Thoracic aorta (tissue), 2 donors: ENCODE data around the gene GLIPR2. TPM values are rescaled to one million over a fixed set of nuclear protein-coding genes. Genes with fewer than 3 reads are reported as not detected.

Experiments used
- ATAC-seq: fragments of 150-250 bp; one replicate; pipeline ENCODE4 v1.8.0; 2017; ENCODE audit warnings: low read depth; ENCODE audit not compliant: insufficient number of reproducible peaks, low FRiP score
- DNase-seq: peaks from one replicate; pipeline ENCODE4 v3.0.0-alpha.2; 2020; ENCODE audit warnings: low spot score
- H3K27ac ChIP-seq, 2 donors: fragments of 200-600 bp; sonication (generic); 1 replicate in 1 of 2; 2 replicates in 1 of 2; pipeline ENCODE4 v1.5.1; 2016; ENCODE audit warnings: mild to moderate bottlenecking in 2 of 2, moderate library complexity in 2 of 2
- H3K27me3 ChIP-seq: fragments of 200-600 bp; sonication (generic); replicated peaks from 2 replicates; pipeline ENCODE4 v1.6.0; 2016; ENCODE audit warnings: mild to moderate bottlenecking; ENCODE audit not compliant: insufficient read depth
- H3K36me3 ChIP-seq: fragments of 200-600 bp; sonication (generic); one replicate; pipeline ENCODE4 v1.5.1; 2016
- H3K4me1 ChIP-seq, 2 donors: fragments of 200-600 bp; sonication (generic); 1 replicate in 1 of 2; 2 replicates in 1 of 2; pipeline versions ENCODE4 v1.5.1 to v1.6.0; 2016; ENCODE audit warnings: low read depth in 2 of 2, mild to moderate bottlenecking in 1 of 2; ENCODE audit not compliant: control insufficient read depth in 1 of 2
- H3K4me3 ChIP-seq: fragments of 200-600 bp; sonication (generic); 2 replicates; pipeline ENCODE4 v1.5.1; 2016; ENCODE audit warnings: mild to moderate bottlenecking
- H3K9me3 ChIP-seq: fragments of 200-600 bp; sonication (generic); 2 replicates; pipeline ENCODE4 v1.5.1; 2016
- total RNA-seq, 2 donors: library from RNA; depleted of rRNA; stranded (reverse); fragments of >200 nt; gene quantifications; one replicate each; pipeline versions ENCODE4 v1.1.0 to v1.2.3, GENCODE V29; 2016
- TF ChIP-seq, protein P1 (sequence below): fragments of 200-600 bp; sonication (generic); IDR thresholded peaks from one replicate; pipeline ENCODE4 v1.5.1; 2019; ENCODE audit warnings: antibody characterized with exemption

GLIPR2 gene
- total RNA-seq, 2 donors from 2014 or later: 47.0 to 52.1 TPM

DNA sequence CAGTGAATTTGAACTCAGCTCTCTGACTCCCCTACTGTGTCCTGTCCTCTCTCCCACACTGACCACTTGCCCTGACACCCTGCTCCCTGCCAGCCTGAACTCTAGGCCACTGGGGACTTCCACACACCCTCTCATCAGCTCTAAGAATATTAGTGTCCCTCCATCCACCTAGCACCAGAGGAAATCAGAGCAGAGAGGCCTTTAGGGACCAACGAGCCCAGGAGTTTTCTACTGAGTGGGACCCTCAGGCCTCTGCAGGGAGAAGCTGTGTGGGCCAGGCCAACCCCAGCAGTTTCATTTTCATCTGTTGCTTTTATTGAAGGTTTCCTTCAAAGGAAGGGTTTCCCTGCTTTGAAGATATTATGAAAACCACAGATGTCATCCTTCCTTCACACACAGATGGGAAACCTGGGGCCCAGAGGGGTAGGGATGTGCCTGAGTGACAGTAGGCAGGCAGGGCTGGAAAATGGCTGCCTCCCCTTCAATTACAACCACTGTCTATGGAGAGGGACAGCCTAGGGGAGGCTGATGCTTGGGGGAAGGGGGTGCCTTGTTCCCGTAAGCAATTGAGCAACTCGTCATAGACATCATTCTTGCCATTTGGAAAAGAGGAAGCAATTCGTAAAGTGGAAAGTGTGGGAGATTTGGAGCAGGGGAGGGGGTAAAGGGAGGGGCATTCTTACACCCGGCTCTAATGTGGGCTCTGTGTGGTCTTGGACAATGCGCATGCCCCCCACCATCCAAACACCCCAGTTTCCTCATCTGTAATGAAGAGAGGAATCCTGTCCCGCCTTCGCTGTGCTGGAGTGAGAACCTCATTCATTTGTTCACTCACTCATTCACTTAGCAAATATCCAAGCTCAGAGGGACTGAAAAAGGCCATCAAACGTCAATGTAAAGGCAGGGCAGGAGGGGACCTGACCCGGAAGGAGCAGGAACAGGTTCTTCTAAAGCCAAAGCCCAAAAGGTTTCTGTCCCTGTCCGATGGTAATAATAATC, 3.9 kb downstream of the GLIPR2 start:
- H3K9me3 ChIP-seq: no peaks in the 10 kb centered on the region
- no peaks in the 10 kb centered on the region for H3K36me3 ChIP-seq
- peaks cover 28 to 75% of the 10 kb centered on the region in 2 donors for H3K4me1 ChIP-seq
- no peaks in the 10 kb centered on the region for H3K27me3 ChIP-seq
- TF ChIP-seq, protein P1, sequence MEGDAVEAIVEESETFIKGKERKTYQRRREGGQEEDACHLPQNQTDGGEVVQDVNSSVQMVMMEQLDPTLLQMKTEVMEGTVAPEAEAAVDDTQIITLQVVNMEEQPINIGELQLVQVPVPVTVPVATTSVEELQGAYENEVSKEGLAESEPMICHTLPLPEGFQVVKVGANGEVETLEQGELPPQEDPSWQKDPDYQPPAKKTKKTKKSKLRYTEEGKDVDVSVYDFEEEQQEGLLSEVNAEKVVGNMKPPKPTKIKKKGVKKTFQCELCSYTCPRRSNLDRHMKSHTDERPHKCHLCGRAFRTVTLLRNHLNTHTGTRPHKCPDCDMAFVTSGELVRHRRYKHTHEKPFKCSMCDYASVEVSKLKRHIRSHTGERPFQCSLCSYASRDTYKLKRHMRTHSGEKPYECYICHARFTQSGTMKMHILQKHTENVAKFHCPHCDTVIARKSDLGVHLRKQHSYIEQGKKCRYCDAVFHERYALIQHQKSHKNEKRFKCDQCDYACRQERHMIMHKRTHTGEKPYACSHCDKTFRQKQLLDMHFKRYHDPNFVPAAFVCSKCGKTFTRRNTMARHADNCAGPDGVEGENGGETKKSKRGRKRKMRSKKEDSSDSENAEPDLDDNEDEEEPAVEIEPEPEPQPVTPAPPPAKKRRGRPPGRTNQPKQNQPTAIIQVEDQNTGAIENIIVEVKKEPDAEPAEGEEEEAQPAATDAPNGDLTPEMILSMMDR: no peak
- ATAC-seq (no peak), DNase-seq (no peak)
- no peak overlapping the region for H3K27ac ChIP-seq
- H3K4me3 ChIP-seq: no peak overlapping the region

DNA sequence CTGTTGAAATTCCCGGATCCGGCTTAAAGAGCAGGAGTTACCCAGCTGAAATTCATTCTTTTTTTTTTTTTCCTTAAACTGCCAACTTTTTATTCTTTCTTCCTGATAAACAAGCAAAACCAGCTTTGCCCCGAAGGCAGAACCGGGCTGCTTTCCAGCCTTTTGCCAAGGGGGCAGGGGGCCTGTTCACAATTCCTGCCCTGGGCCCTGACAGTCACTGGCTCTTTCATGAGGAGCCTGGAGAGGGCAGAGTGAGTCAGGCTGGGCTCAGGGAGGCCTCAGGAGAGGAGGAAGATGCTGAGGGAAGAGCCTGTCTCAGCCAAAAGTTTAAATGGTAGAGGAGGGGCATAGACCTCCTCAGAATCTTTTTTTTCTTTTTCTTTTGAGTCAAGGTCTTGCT, 4.8 kb downstream of the GLIPR2 start:
- DNase-seq: no peak

DNA sequence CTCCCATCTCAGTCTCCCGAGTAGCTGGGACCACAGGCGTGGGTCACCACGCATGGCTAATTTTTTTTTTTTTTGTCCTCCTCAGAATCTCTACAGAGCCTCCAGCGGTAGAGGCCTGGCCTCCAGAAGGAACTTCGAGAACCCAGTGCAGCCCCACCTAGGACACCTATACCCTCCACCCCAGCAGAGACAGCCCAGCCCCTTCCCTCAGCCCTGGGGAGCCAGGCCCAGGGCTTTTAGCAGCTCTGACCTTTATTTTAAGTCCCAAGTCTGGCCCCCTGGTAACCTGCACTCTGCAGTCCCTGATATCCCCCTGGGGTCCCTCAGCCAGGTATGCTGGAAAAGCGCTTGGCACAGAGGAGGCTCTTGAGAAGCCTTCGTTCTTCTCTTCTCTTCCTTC, 5.2 kb downstream of the GLIPR2 start:
- ATAC-seq (no peak), DNase-seq (no peak)
- TF ChIP-seq, protein P1: no peak
- H3K27me3 ChIP-seq: no peaks in the 10 kb centered on the region
- peaks cover 26 to 68% of the 10 kb centered on the region in 2 donors for H3K4me1 ChIP-seq
- no peaks in the 10 kb centered on the region for H3K9me3 ChIP-seq
- H3K27ac ChIP-seq: peak overlapping the region; percentile 53 to 71
- no peaks in the 10 kb centered on the region for H3K36me3 ChIP-seq
- no peak overlapping the region for H3K4me3 ChIP-seq

More for the DNA sequence above, 4.8 kb downstream of the GLIPR2 start:
- TF ChIP-seq, protein P1: no peak
- Histone ChIP-seq H3K27me3 (no peaks in the 10 kb centered on the region), H3K4me1 (peaks cover 26 to 68% of the 10 kb centered on the region in 2 donors), H3K4me3 (no peak overlapping the region), H3K9me3 (no peaks in the 10 kb centered on the region), H3K27ac (no peak overlapping the region), H3K36me3 (no peaks in the 10 kb centered on the region)
- no peak for ATAC-seq

DNA sequence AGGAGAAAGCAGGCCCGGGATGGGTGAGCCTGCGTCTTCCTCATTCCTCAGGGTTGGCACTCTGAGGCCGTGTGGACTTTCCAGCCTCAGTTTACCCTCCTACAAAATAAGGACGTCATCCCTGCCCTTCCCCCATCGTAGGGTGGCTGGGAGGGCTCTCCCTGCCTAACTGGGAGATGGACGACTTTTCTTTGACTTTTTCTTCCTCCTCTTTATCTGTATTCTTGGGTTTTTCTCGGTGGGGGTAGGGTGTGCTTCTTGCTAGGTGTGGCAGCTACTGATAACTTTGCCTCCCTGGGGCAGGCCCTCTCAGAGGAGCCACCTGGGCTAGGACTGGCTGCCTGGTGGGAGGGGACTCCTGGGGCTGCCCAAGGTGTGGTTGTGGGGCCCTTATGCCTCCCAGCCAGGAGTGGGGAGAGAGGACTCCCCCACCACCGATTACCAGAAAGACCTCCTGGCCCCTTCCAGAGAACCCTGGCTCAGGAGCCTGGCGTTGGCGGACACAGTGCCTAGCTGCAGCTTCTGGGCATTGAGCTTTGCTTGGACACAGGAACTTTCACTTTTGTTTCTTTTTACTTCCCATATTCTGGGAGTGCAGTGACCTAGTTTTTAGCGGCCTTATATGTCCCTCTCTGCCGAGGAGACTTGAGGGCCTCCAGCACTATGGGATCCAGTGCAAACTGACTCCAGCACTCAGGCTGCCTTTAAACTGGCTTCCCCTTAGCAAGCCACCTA, 6.1 kb downstream of the GLIPR2 start:
- Histone ChIP-seq H3K4me3 (peak overlapping the region; percentile 53), H3K27ac (peak overlapping the region; percentile 53 to 71), H3K36me3 (no peaks in the 10 kb centered on the region), H3K9me3 (no peaks in the 10 kb centered on the region), H3K27me3 (no peaks in the 10 kb centered on the region), H3K4me1 (peaks cover 24 to 69% of the 10 kb centered on the region in 2 donors)
- ATAC-seq (no peak), DNase-seq (no peak)
- TF ChIP-seq, protein P1: no peak

DNA sequence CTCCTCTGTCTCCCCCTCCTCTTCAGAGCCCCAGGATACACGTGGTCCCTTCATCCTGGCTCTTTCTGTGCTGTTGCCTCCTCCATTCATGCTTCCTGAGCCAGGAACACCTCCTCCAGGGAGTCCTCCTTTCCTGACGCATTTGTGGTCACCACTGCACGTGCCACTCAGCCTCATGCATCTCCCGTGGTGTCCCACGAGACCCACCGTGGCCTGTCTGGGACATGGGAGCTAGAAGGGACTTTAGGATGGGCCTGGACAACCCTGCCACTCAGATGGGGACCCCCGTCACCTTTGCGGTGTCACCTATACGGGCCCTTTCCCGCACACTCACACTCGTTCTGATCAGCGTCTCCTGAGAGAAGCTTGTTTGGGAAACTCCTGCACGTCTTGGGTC, 6.7 kb downstream of the GLIPR2 start:
- peak overlapping the region; percentile 53 to 71 for H3K27ac ChIP-seq
- ATAC-seq (no peak), DNase-seq (no peak)
- TF ChIP-seq, protein P1: no peak
- no peaks in the 10 kb centered on the region for H3K36me3 ChIP-seq
- peak overlapping the region; percentile 53 for H3K4me3 ChIP-seq
- H3K4me1 ChIP-seq: peaks cover 26 to 69% of the 10 kb centered on the region in 2 donors
- H3K27me3 ChIP-seq: no peaks in the 10 kb centered on the region
- H3K9me3 ChIP-seq: no peaks in the 10 kb centered on the region
